HG03139 (cell line): ENCODE results near the gene NEGR1.

Experiments used
- ATAC-seq: cut with Tn5 transposase; IDR thresholded peaks from one replicate; pipeline ENCODE4 v1.9.1; 2021; ENCODE audit not compliant: unreplicated experiment

NEGR1 gene

GRCh38 chr1:71787699-71788098 lies 494.6 kb downstream of the NEGR1 start:
- no peak for ATAC-seq

- ATAC-seq = no peak
Observed at GRCh38 chr1:71786218-71786617, 496.1 kb downstream of the NEGR1 start.

- no peak for ATAC-seq
Observed at GRCh38 chr1:71785450-71785849, 496.9 kb downstream of the NEGR1 start.

- no peak for ATAC-seq
Observed at GRCh38 chr1:71785000-71785399, 497.3 kb downstream of the NEGR1 start.

GRCh38 chr1:71784241-71784640 lies 498.1 kb downstream of the NEGR1 start:
- ATAC-seq = no peak

- no peak for ATAC-seq
Observed at GRCh38 chr1:71783071-71783470, 499.3 kb downstream of the NEGR1 start.

GRCh38 chr1:71781450-71781849 lies 500.9 kb downstream of the NEGR1 start:
- no peak for ATAC-seq

GRCh38 chr1:71780681-71781080 lies 501.7 kb downstream of the NEGR1 start:
- ATAC-seq = peak; percentile 72

- ATAC-seq = no peak
Observed at GRCh38 chr1:71778940-71779339, 503.4 kb downstream of the NEGR1 start.

GRCh38 chr1:71777094-71777493 lies 505.2 kb downstream of the NEGR1 start:
- no peak for ATAC-seq

- ATAC-seq = no peak
Observed at GRCh38 chr1:71774705-71775104, 507.6 kb downstream of the NEGR1 start.

- ATAC-seq = no peak
Observed at GRCh38 chr1:71770121-71770520, 512.2 kb downstream of the NEGR1 start.

GRCh38 chr1:71766748-71767147 lies 515.6 kb downstream of the NEGR1 start:
- ATAC-seq = no peak

GRCh38 chr1:71762514-71763255 lies 519.7 kb downstream of the NEGR1 start:
- ATAC-seq = no peak

GRCh38 chr1:71755441-71755840 lies 526.9 kb downstream of the NEGR1 start:
- no peak for ATAC-seq

- ATAC-seq = no peak
Observed at GRCh38 chr1:71753746-71754145, 528.6 kb downstream of the NEGR1 start.

- no peak for ATAC-seq
Observed at GRCh38 chr1:71745326-71745725, 537.0 kb downstream of the NEGR1 start.

- ATAC-seq = no peak
Observed at GRCh38 chr1:71743862-71744261, 538.5 kb downstream of the NEGR1 start.

GRCh38 chr1:71738910-71739309 lies 543.4 kb downstream of the NEGR1 start:
- ATAC-seq = no peak

GRCh38 chr1:71738256-71738655 lies 544.1 kb downstream of the NEGR1 start:
- ATAC-seq = no peak

- ATAC-seq = no peak
Observed at GRCh38 chr1:71737768-71738167, 544.6 kb downstream of the NEGR1 start.

GRCh38 chr1:71733121-71733520 lies 549.2 kb downstream of the NEGR1 start:
- no peak for ATAC-seq

GRCh38 chr1:71721532-71721931 lies 560.8 kb downstream of the NEGR1 start:
- ATAC-seq = no peak
